ENCODE data around the gene IGDCC3.
"Not testable (repeated sequence)": the region's sequence is repeated elsewhere in the genome, so short reads cannot be mapped to it uniquely, and the experiment has no call there.

IGDCC3 gene

GRCh38 chr15:65368302-65369211, 9.2 kb downstream of the IGDCC3 start:
- DNase-seq, result peak; percentile 78

- peak; percentile 11 for DNase-seq
Observed at GRCh38 chr15:65366122-65366892, 11.5 kb downstream of the IGDCC3 start.

DNA sequence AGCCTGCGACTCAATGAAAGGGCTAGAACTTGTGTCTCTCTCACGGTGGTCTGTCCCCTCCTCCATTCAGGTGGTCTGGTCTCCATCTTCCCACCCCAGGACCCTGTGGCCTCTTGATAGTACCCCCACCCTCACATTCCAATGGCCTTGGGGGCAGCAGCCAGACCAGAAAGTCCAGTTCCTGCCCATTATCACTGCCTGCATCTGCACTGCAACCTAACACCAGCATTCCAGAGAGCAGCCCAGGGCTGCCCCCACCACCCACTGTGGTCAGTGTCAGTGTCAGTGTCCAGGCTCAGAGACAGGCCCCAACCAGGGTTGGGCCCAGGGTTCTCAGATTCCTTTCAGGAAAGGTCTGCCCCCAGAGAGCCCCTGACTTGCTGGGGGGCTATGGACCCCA, 12.6 kb downstream of the IGDCC3 start:
- no peak for DNase-seq

GRCh38 chr15:65363766-65364165, 14.0 kb downstream of the IGDCC3 start:
- DNase-seq, result no peak

DNA sequence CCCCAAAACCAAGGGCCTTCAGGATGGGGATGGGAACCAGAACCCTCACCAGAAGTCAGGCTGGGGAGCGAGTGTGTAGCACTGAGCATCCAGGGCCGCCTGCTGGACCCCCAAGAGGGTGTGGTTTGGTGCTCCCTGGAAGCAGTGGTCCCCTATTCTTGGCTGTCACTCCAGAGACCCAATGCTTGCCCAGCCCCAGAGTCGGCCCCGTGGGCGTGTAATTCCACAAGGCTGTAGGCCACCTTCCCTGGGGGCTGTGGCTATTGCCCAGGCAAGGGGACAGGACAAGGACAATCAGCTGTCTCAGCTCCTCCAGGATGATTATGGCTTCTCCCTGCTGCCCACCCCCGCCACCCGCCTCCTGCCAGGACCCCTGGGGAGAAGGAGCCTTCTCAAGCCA, 14.5 kb downstream of the IGDCC3 start:
- peak; percentile 14 for DNase-seq

- no peak for DNase-seq
Observed at GRCh38 chr15:65362491-65362890, 15.3 kb downstream of the IGDCC3 start.

DNA sequence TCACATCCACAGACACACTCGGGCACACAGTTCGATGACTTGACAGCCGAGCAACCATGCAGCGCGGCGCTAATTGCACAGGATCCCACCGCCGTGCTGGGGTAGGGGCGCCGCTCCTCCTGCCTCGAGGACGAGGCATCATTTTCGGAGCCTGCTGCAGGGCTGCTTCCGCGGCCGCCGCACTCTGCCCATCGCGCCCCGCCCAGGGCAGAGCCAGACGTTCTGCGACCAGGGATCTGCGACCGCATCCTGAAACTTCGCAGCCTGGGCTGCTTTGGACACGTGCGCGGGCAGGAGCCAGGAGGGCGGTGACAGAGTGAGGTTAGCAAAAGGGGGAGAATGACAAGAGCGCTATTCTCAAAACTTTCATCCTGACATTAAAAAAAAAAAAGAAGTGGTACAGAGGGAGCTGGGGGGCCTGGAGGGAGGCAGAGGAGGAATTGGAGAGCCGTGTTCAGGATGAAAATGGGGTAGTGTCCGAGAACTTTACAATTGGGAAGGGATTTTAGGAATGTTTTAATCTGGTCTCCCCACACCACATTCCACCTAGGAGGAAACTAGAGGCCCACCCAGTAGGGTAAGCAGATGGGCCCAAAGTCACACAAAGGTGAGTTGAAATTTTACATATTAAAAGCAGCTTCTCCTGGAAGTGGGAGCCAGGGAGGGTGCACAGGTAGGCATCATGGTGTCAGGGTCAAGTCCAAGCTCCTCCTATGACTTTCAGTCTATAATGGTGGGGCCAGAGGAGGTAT, 15.9 kb downstream of the IGDCC3 start:
- no peak for DNase-seq

GRCh38 chr15:65360506-65360905, 17.3 kb downstream of the IGDCC3 start:
- DNase-seq, result no peak

GRCh38 chr15:65355988-65356353, 21.8 kb downstream of the IGDCC3 start:
- no peak for DNase-seq

DNA sequence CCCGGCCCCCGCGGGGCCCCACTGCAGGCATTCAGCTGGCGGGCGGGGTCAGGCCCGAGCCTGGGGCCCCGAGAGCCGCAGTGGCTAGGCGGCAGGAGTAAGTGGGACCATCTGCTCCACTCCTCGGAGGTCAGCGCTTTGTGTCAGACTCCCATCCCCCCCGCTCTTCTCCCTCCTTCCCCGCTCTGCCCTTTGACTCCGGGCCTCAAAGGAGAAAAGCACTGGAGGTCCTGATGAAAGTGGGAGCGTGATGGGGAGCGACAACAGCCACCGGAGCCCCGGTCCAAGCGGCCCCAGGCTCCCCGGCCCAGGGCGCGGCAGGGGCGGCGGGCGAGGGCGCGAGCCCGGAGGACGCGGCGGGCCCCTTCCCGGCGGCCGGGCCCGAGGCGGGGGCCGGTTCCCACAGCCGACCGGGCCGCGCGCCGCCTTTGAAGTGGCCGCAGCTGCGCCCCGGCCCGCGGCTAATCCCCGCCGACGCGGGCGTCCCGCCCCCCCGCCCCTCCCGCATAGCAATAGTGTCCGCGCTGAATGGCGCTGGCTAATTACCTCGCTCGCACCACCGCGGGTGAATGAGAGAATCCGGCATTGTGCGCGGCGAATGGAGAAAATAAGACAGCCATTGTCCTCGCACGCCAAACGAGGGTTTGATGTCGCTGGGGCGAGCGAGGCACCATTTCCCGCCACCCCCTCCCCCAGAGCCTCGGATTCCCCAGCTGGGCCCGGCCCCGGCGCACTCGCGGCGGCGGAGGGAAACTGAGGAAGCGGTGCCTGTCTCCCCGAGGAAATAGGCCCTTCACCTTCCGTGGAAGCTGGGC, 22.4 kb downstream of the IGDCC3 start:
- peak; percentile 42 for DNase-seq

GRCh38 chr15:65354835-65355172, 23.0 kb downstream of the IGDCC3 start:
- no peak for DNase-seq

GRCh38 chr15:65351972-65352371, 25.8 kb downstream of the IGDCC3 start:
- DNase-seq, result not testable (repeated sequence)

DNA sequence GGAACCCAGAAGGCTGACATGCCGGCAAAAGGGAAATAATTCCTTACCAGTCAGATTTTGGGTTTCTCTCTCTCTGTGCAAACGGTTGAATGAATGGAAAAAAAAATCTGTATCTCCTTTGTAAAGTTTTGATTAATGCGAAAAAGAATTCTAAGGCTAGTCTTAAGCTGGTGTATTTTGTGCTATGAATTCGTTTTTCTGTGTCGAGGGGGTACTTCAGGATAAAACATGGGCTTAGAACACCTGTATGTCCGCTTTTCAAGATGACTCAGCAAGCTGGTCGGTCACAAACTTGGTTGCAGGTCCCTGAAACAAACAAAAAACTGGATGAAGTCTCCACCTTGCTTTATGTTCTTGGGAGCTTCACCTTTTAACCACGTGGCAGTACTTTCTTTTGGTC, 28.5 kb downstream of the IGDCC3 start:
- DNase-seq, result no peak

DNA sequence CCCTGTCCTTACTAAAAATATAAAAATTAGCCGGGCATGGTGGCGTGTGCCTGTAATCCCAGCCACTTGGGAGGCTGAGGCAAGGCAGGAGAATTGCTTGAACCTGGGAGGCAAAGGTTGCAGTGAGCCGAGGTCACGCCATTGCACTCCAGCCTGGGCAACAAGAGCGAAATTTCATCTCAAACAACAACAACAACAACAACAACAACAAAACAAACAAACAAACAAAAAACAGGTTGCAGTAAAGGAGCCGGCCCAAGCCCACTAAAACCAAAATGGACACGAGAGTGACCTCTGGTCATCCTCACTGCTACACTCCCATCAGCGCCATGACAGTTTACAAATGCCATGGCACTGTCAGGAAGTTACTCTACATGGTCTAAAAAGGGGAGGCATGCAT, 30.0 kb downstream of the IGDCC3 start:
- DNase-seq, result not testable (repeated sequence)

DNA sequence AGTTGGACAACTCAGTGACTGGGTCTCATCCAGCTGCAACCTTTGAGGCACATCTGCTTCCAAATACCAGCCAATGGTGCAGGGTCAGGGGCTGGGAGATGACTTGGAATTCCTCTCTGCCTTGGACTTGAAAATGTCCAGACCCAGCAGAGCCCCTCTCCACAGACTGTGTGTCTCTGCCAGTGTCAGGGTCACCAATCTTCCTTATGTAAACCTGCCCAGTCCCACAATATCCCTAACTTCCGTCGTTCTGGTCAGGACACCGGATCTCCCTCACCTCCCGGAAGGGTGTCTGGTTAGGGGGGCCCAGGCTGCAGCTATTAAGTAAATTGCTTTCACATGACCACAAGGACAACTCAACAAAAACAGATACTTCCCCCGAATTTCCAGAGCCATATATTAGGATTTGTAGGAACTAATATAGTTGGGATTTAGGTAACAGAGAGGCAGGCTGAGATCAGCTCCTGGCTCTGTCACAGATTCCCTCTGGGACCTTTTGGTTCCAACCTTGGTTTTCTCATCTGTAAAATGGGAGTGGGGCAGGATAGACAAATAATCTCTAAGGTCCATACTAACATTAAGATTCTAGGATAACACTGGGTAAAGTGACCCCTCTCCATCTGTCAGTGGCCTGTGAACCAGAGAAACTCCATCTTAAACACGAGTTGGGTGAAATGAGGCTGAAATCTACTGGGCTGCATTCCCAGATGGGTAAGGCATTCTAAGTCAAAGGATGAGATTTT, 30.8 kb downstream of the IGDCC3 start:
- no peak for DNase-seq

- no peak for DNase-seq
Observed at GRCh38 chr15:65344914-65345275, 32.9 kb downstream of the IGDCC3 start.

- DNase-seq, result no peak
Observed at GRCh38 chr15:65344214-65344913, 33.4 kb downstream of the IGDCC3 start.

DNA sequence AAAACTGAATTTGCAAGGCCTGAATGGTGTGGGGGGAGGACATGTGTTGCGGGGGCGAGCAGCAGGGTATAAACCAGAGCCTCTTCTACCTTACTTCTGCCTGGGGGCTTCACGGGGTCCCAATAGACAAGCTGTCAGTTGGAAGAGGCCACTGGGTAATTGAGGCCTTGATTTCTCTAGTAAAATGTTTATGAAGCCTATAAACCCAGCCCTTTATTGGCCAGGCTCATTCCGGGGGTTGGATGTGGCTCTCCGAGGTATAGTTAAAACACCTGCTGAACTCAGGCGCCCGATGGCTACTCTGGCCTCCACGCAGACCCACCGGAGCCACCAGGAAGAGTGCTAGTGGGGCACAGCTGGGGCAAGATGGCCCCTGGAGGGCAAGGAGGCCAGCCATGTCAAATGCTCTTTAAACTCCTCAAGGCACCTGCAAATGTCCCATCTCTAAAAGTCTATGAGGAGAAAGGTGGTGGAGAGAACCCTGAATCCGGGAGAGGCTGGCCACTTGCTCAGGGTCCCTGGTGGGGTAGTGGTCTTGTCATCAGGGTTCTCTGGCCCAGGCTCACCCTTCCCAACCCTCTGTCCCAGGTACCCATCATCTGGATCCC, 34.3 kb downstream of the IGDCC3 start:
- DNase-seq, result no peak

- no peak for DNase-seq
Observed at GRCh38 chr15:65342493-65342892, 35.3 kb downstream of the IGDCC3 start.

- no peak for DNase-seq
Observed at GRCh38 chr15:65339920-65340319, 37.9 kb downstream of the IGDCC3 start.

DNA sequence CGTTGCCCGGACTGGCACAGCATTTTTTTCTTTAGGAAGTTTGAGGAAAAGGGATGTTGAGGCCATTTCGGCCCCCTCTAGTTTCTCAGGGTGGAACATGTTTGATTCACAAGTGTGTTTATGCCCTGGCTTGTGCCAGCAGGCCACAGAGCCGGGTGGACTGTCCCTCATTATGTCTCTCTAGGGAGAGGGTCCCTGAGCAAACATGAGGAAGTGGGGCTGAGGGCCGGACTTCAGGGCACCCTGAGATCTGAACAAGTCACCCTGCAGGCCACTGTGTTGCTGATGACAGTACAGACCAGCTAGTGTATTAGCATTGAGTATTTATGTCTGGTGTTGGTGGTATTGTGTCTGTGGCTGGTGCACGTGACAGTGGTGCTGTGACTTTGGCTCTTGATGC, 38.4 kb downstream of the IGDCC3 start:
- no peak for DNase-seq

All from right hindlimb (tissue), 1 donor.